Breast epithelium (tissue), 4 donors: ENCODE measurements around the gene ST6GALNAC3. TPM values are rescaled to one million over a fixed set of nuclear protein-coding genes. Genes with fewer than 3 reads are reported as not detected.

ENCODE experiments used
- DNase-seq, 2 donors: peaks; one replicate each; pipeline ENCODE4 v3.0.0-alpha.2; 2019; ENCODE audit warnings: low spot score in 2 of 2
- H3K27ac ChIP-seq, 2 donors: fragments of 200-600 bp; sonication (generic) in 1 of 2; one replicate each; pipeline ENCODE4 v1.5.1; 2016 to 2019; ENCODE audit warnings: mild to moderate bottlenecking in 1 of 2
- H3K27me3 ChIP-seq, 2 donors: fragments of 200-600 bp; sonication (generic) in 1 of 2; one replicate each; pipeline versions ENCODE4 v1.5.1 to v1.6.0; 2017 to 2019; ENCODE audit warnings: control low read depth in 1 of 2, mild to moderate bottlenecking in 1 of 2
- H3K36me3 ChIP-seq: fragments of 200-600 bp; one replicate; pipeline ENCODE4 v1.5.1; 2019
- H3K4me1 ChIP-seq, 2 donors: fragments of 200-600 bp; sonication (generic); one replicate each; pipeline ENCODE4 v1.5.1; 2016 to 2019; ENCODE audit warnings: control low read depth in 1 of 2
- H3K4me3 ChIP-seq, 3 donors: fragments of 200-600 bp; sonication (generic); 1 replicate in 2 of 3; 2 replicates in 1 of 3; pipeline ENCODE4 v1.5.1; 2016 to 2019; ENCODE audit warnings: mild to moderate bottlenecking in 3 of 3, moderate library complexity in 2 of 3
- H3K9me3 ChIP-seq, 2 donors: fragments of 200-600 bp; sonication (generic) in 1 of 2; one replicate each; pipeline ENCODE4 v1.5.1; 2016 to 2019; ENCODE audit warnings: control low read depth in 1 of 2
- CTCF ChIP-seq, 3 donors: fragments of 450-650 bp; IDR thresholded peaks; one replicate each; pipeline ENCODE4 v1.5.1; 2016 to 2017; ENCODE audit warnings: antibody characterized with exemption in 3 of 3, mild to moderate bottlenecking in 3 of 3, moderate library complexity in 3 of 3
- POLR2A ChIP-seq: fragments of 450-650 bp; IDR thresholded peaks from one replicate; pipeline ENCODE4 v1.6.1; 2016; ENCODE audit warnings: antibody characterized with exemption, mild to moderate bottlenecking, moderate library complexity
- POLR2AphosphoS5 ChIP-seq, 3 donors: sonication (generic); formaldehyde crosslinking; IDR thresholded peaks; one replicate each; pipeline ENCODE4 v1.6.1; 2017; ENCODE audit warnings: antibody characterized with exemption in 3 of 3
- intact Hi-C: fragments of 100-400 bp; cut with DNase I; formaldehyde crosslinking; loops from one replicate; pipeline ENCODE4 v1.15.1; 2023; ENCODE audit warnings: low total_unique reads
- total RNA-seq, 3 donors: library from RNA; depleted of rRNA; stranded (reverse); fragments of >200 nt; gene quantifications; one replicate each; pipeline ENCODE4 v1.1.0, GENCODE V29; 2016

Gene ST6GALNAC3
- total RNA-seq, 3 donors from 2014 or later = 4.1 to 14.4 (median 8.5) TPM

GRCh38 chr1:76510672-76511557 lies 436.4 kb downstream of the ST6GALNAC3 start:
- no peaks in the 10 kb centered on the region for H3K36me3 ChIP-seq
- intact Hi-C loops = no loop called here
- no peak for DNase-seq
- H3K27me3 ChIP-seq = no peaks in the 10 kb centered on the region
- no peaks in the 10 kb centered on the region for H3K9me3 ChIP-seq
- TF ChIP-seq POLR2AphosphoS5 (IDR thresholded peaks at IDR 0.05) (no peak), POLR2A (no peak), CTCF (IDR thresholded peaks at IDR 0.05) (no peak)
- H3K4me1 ChIP-seq = no peaks in the 10 kb centered on the region
- no peak overlapping the region for H3K27ac ChIP-seq
- no peak overlapping the region for H3K4me3 ChIP-seq

- intact Hi-C loops = no loop called here
- Histone ChIP-seq H3K27me3 (no peaks in the 10 kb centered on the region), H3K27ac (no peak overlapping the region), H3K4me1 (no peaks in the 10 kb centered on the region), H3K36me3 (no peaks in the 10 kb centered on the region), H3K4me3 (no peak overlapping the region), H3K9me3 (no peaks in the 10 kb centered on the region)
- no peak for DNase-seq
- TF ChIP-seq POLR2A (no peak), CTCF (IDR thresholded peaks at IDR 0.05) (no peak), POLR2AphosphoS5 (IDR thresholded peaks at IDR 0.05) (no peak)
These were observed 437.1 kb downstream of the ST6GALNAC3 start for GRCh38 chr1:76511558-76512179.

- H3K4me3 ChIP-seq = no peak overlapping the region
- no peaks in the 10 kb centered on the region for H3K4me1 ChIP-seq
- TF ChIP-seq CTCF (IDR thresholded peaks at IDR 0.05) (no peak), POLR2AphosphoS5 (IDR thresholded peaks at IDR 0.05) (no peak), POLR2A (no peak)
- intact Hi-C loops = no loop called here
- no peak for DNase-seq
- H3K36me3 ChIP-seq = no peaks in the 10 kb centered on the region
- H3K27ac ChIP-seq = no peak overlapping the region
- H3K9me3 ChIP-seq = no peaks in the 10 kb centered on the region
- H3K27me3 ChIP-seq = no peaks in the 10 kb centered on the region
These were observed 456.4 kb downstream of the ST6GALNAC3 start for GRCh38 chr1:76530953-76531352.

- Histone ChIP-seq H3K27ac (no peak overlapping the region), H3K4me1 (no peaks in the 10 kb centered on the region), H3K36me3 (no peaks in the 10 kb centered on the region), H3K4me3 (no peak overlapping the region), H3K27me3 (no peaks in the 10 kb centered on the region), H3K9me3 (peaks cover 2 to 4% of the 10 kb centered on the region in 2 donors)
- intact Hi-C loops = no loop called here
- no peak for TF ChIP-seq POLR2A
- TF ChIP-seq POLR2AphosphoS5 (IDR thresholded peaks at IDR 0.05) = no peak
- no peak for TF ChIP-seq CTCF (IDR thresholded peaks at IDR 0.05)
- DNase-seq = no peak
These were observed 467.1 kb downstream of the ST6GALNAC3 start for GRCh38 chr1:76541618-76542017.

GRCh38 chr1:76542359-76542758 lies 467.8 kb downstream of the ST6GALNAC3 start:
- intact Hi-C loops = no loop called here
- Histone ChIP-seq H3K36me3 (no peaks in the 10 kb centered on the region), H3K9me3 (peaks cover 2 to 4% of the 10 kb centered on the region in 2 donors), H3K27ac (no peak overlapping the region), H3K4me3 (no peak overlapping the region), H3K27me3 (no peaks in the 10 kb centered on the region), H3K4me1 (no peaks in the 10 kb centered on the region)
- no peak for TF ChIP-seq POLR2A
- TF ChIP-seq POLR2AphosphoS5 (IDR thresholded peaks at IDR 0.05) = no peak
- TF ChIP-seq CTCF (IDR thresholded peaks at IDR 0.05) = no peak
- no peak for DNase-seq
